HG02870 (cell line): Measurements from ENCODE around the gene GAS6.
"Not testable (repeated sequence)": the region's sequence is repeated elsewhere in the genome, so short reads cannot be mapped to it uniquely, and the experiment has no call there.

Experiments
- ATAC-seq: cut with Tn5 transposase; IDR thresholded peaks from one replicate; pipeline ENCODE4 v1.9.1; 2021; ENCODE audit warnings: mild to moderate bottlenecking, moderate library complexity; ENCODE audit not compliant: unreplicated experiment

GAS6 gene

DNA sequence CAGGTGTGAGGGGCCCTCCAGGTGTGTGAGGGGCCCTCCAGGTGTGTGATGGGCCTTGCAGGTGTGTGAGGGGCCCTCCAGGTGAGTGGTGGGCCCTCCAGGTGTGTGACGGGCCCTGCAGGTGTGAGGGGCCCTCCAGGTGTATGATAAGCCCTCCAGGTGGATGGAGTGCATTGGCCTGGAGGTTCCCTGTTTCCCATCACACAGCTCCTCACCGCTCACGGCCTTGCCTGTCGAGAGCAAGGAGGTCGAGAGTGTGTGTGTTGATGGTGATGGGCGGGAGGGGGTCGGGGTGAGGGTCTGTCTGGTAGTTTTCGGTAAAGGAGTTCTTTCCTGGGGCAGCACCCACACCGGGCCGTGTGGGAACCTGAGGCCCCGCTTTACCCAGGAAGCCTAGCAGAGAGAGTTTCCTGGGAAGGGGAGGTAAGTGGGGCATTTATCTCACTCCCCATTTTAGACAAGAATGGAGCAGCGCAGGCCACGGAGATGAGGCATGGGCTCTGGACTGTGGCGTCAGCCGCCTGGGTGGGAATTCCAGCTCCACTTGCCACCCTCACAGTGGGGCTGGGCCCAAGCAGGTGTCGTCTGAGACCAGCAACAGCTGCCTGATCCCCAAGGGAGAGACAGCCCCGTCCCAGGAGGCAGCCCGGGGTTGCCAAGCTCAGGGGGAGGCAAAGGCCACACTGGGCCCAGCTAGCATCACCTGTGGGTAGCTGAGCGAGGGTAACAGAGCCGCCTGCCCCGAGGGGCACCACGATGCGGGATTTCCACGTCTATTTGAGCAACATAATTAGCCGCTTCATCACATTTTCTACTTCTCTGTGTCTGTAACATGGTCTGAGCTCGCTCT lies 10.9 kb upstream of the GAS6 start:
- no peak for ATAC-seq

DNA sequence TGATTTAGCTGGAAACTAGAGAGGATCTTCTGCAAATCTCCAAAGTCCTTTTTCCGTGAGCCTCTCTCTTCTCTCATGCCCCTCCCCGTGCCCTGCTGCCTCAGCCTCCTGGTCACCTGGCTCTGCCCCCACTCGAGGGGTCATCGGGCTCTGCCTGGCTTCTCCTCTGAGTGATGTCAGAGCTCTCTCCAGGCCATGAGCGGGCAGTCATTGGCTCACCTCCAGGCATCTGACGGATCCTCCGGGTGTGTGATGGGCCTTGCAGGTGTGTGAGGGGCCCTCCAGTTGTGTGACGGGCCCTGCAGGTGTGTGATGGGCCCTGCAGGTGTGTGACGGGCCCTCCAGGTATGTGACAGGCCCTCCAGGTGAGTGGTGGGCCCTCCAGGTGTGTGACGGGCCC lies 10.3 kb upstream of the GAS6 start:
- no peak for ATAC-seq

DNA sequence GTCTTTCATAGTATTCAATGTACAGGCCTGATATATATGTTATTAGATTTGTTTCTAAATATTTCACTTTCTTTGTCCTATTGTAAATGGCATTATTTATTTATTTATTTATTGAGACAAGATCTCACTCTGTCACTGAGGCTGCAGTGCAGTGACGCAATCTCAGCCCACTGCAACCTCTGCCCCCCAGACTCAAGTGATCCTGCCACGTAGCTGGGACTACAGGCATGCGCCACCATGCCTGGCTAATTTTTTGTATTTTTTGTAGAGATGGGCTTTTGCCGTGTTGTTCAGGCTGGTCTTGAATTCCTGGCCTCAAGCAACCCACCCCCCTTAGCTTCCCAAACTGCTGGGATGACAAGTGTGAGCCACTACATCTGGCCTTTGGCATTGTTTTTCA lies 5.4 kb upstream of the GAS6 start:
- ATAC-seq: no peak

DNA sequence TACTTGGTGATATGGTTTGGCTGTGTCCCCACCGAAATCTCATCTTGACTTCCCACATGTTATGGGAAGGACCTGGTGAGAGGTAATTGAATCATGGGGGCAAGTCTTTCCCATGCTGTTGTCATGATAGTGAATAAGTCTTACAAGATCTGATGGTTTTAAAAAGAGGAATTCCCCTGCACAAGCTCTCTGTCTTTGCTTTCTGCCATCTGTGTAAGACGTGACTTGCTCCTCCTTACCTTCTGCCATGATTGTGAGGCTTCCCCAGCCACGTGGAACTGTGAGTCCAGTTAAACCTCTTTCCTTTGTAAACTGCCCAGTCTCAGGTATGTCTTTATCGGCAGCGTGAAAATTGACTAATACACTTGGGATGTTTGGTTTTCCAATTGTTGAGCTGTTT lies 4.0 kb upstream of the GAS6 start:
- ATAC-seq: not testable (repeated sequence)

DNA sequence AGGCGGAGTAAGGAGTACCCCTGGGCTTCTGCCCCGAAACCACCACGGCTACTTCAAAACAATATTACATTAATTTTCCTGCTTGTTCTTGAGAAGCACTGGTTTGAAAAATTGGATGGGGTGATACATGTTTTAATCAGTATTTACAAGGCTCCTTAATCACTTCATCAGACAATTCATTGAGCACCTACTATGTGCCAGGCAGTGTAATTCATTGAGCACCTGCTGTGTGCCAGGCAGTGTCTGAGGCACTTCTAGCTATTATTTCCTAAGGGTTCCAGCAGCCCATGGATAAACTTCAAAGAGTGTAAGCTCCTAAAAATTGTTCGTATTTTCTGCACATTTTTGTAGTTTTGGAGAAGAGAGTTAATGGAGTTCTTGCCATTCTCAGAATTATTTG lies 1.6 kb upstream of the GAS6 start:
- ATAC-seq: no peak

DNA sequence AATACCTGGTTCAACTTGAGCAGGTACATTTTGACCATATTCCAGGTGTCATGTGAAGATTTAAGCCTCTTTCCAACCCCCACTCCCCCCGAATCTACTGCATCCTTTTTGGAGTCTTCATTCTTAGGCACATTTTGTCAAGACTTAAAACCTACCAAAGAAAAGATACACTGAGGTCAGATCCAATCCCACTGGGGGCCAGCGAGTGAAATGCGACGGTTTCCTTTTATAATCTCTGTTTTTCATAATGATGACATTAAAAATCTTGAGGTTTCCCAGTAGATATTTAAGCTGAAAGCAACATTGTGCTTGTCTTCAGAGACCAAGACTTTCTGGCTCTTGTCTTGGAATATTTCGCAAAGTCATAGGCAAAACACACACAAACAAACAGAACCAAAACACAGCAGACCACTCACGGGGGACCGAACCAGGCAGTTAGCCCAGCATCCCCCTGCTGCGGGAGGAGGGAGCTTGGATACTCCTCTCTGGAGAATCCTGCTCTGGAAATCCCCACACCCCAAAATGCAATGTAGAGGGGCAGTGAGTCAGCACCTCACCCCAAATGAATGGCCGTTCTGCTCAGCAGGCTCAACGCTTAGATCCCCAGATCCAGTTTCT lies 506 bp upstream of the GAS6 start:
- ATAC-seq: no peak

DNA sequence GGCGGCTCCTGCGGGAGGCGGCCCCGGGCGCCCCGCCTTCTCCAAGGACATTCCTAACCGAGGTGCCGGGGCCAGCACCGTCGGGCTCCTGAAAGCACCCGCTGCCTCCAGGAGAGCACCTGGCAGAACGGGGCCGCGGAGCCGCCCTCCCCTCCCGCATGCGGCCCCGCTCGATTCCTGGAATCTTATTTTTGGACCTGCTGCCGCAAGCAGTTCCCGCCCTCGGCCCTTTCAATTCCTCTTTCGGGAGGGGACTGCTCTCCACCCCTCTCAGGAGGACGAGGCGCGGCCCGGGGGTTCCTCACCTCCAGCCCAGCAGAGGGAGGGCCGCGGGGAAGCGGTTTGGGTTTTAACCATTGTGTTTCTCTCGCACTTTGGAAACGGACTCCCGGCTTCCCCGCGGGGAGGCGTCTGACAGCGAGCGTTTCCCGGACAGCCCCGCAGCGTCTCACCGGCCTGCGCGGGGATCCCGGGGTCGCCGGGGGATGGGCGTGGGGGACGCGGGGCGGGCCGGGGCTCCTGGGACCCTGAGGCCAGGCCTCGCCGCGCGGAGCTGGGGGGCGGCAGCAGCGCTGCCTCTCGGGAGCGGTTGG lies 849 bp downstream of the GAS6 start:
- ATAC-seq: no peak

DNA sequence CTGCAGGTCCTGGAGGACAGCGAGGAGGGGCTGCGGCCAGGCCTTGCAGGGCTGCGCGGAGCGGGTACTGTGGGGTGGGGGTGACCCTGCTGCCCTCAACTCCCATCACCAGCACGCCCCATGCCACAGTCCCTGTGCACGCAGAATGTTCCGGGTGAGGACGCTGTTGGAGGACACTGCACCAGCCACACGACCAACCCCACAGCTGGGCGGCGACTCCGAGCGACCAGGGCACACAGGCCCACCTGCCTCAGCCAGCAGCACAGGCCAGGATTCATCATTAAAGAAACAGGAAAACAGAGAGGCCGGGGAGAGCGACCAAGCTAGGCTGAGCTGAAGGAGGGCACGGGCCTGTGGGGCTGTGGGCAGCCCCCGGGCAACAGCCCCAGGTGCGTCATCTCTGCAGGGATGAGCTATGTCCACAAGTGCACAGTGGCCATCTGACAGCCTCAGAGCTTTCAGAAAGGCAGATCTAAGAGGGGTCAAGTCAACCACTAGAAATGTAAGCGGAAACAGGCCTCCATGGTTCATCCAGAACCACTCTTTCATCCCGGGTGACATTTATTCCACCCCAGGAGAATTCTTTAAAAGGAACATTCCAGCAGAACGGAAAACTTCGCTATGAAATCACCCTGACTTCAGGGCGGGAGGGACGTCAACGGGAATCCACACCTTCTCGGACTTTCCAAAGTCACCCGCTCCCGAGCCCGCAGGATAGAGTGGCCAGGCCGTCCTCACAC lies 1.5 kb downstream of the GAS6 start:
- ATAC-seq: no peak

DNA sequence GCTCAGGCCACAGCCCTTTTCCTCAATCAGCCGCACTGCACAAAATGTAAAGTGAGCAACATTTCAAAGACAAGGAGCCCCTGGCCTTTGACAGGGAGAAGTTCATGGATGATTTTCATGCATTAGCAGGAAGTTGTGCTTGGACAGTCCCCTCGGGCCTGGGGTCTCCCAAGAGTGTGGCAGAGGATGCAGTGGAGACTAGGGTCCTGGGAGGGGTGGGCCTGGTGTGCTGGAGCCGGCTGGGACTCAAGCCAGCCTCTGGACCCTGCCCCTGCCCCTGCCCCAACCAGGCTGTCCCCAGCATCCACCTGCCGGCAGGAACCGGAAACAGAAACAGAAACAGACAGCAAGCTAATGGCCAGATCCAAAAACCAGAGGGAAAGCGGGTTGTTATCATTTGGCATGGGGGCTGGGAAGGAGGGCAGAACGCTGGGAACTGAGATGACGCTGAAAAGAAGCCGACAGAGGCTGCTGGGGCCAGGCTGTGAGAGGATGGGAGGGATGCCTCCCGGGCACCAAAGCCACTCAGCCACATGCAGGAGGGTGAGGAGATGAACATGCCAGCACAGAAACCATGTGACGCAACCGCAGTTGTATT lies 2.3 kb downstream of the GAS6 start:
- ATAC-seq: no peak

DNA sequence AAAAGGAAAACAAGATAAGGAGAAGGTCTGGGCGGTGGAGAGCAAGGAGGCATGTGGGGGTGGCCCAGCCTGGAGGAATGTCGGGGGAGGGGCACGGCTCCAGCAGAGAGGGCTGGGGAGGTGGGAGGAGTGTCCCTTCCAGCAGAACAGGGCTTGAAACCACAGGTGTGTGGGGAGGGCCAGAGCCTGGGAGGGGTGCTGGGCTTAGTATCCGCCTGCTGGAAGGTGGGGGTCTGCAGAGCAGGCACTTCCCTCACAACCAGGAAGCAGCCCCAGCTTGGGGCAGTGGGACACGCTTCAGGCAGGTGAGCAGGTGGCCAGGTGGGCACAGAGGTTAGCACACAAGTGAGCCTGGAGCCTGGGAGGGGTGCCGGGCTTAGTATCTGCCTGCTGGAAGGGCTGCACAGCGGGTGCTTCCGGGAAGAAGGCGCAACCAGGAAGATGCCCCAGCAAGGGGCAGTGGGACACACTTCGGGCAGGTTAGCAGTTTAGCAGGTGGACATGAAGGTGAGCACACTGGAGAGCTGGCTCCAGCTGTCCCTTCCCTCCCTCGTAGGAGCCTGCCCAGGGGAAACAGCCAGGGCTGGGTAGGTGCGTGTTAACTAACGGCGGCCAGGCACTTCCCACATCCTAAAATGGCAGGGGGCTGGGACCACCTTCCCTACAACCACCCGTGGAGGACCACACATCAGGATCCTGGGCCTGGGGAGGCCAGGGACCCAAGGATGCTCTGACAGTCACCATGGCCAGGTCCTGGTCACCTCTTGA lies 3.0 kb downstream of the GAS6 start:
- ATAC-seq: no peak

DNA sequence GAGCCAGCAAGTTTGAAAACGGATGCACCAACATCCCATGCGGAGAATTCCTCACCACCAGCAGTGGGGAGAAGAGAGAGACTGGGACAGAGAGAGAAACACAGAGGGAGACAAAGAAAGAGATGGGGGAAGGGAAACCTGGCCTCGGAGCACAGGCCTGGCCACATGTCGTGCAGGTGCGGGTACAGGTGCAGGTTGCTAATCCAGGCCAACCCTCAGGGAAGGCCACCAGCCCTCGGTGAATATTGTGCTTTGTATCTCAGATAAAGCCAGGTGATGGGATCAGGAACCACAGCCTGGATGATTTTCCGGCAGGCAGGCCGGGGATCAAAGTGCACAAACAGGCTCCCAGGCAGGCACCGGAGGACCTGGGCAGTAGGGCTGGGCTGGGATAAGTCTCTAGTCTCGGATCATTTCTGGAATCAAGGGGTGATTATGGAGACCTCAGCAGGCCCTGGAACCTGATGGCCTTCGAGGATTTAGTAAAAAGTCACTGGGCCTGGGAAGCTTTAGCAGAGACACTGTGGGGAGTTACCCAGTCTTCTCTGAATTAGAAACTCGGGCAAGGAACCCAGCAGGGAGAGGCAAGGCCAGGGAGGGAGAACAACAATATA lies 3.7 kb downstream of the GAS6 start:
- ATAC-seq: no peak

DNA sequence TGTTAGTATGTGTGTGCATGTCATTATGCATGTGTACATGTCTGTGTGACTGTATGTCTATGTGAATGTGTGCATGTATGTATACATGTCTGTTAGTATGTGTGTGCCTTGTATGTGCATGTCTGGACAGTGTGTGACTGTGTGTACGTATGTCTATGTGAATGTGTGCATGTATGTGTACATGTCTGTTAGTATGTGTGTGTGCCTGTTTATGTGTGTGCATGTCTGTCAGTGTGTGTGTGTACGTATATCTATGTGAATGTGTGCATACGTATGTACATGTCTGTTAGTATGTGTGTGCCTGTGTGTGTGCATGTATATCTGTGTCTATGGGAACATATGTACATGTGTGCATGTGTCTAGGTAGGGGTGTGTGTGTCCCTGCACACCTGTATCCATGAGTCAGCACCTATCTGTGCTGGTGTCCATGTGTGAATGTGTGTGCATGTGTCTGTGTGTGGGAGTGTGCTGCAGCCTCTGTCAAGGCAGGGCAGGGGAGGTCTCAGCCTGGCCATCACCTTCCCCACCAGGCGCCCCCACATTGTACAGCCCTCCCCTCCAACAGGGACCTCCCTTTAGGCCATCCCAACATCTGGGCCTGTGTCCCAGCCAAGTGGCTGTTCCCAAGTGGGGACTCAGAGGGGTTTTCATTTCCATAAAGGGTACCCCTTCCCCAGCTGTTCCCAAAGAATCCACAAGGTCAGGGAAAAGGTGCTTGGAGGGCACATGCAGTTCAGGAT lies 4.4 kb downstream of the GAS6 start:
- ATAC-seq: no peak

DNA sequence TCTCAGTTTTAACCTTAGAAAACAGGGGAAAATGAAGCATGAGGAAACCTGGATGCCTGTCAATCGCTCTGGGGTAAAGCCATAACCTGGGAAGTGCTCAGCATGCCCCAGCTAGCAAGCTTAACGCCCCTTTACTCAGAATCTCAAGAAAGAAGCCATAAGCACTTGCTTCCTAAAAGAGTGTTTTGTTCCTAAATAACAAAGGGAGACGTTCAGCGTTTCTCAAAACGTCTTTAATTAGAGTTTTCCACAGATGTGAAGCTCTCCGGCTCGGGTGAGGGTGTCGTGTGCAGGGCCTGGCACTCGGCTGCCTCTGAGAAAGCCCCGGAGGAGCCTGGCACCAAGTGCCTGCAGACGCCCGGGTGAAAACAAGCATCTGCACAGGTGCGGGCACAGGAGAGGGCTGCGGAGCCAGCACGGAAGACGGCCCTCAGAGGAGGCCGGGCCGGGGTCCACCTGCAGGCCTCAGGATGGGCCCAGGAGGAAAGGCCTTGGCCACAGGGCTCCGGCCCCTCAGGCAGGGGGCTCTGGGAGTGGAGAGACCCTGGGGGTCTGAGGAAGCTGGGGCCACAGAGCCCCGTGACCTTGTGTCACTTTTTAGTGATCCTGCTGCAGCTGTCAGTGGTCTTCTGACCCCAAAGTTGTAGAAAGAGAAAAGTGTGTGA lies 6.2 kb downstream of the GAS6 start:
- ATAC-seq: no peak

DNA sequence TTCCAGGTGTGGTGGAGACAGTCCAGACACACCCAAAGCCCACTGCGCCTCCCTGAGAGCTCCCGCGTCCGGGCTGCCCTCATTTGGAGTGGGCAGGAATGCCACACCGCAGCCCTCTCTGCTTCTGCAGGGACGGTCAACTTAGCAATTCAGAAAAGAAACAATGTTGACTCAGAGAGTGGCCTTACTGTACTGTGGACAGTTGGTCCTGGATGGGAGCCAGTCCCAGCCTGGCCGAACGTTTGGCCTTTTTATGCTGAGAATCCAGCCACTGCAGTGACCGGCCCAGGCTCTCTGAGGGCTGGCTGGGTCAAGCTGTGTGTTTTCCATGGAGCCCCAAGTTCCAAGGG lies 7.2 kb downstream of the GAS6 start:
- no peak for ATAC-seq

DNA sequence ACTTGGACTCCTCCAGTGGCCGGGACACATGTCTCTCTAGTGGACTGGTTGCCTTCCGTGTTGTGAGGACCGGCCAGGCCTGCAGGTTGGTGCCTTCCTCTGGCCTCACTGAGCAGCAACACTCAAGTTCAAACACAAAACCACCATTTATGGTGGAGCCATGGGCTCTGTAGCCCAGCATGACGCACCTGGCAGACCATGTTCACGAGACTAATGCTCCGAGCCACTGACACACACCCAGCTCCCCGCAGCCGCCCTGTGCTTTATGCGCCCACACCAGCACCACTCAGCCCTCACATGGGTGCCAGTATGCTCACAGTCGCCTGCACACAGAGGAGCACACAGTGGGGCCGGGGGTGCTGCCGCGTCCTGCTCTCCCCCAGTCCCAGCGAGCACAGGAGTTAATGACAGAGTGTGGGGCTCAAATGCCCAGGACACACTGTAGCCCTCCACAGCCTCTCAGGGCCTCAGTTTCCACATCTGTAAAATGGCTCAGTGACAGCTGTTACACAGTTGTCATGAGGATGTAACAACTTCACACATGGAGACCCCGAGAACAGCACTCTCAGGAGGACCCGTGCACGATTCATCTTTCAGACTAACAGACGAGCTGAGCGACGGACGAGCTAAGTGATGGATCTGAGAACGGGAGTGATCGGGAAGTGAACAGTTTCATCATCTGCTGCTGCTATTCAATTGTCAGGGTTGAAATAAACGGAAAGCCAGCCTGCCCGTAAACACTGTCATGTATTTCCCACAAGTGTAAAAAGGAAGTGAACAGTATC lies 7.8 kb downstream of the GAS6 start:
- no peak for ATAC-seq

DNA sequence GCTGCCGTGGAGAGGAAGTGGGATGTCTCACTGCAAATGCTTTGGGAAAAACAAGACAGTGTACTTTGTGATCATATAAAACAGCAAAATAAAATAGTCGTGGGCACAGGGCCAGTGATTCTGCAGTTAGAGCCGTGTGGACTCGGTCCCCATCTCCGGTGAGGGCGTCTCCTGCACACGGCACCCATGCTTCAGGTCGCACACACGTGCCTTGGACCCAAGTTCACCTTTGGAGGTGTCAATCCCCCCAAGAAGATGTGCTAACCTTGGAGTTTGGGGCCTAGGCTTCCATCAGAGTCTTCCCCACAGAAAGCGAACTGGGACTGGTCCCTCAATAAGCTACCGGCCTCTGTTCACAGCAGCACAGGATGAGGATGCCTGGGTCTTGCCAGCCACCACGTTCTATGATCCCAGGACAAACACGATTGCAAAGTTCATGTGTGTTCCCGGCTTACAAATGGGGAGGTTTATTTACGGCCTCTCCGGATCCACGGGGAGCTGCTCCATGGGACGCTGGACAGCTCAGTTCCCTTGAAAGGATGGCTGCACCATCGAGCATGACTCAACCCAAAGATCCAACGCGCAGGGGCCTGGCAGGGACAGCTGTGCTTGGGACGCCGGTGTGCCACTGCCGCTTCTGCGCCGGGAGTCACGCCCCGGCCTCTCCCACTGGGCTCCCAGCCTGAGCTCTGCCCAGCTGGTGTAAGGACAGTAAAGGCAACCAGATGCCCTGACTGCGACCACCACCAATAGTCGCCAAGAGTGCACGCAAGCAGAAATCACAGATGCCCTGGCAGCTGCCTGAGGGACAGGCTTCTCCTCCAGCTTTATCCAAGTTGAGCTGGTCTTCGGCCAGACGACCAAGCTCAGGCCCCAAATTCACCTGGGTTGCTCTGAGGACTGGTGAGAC lies 8.6 kb downstream of the GAS6 start:
- no peak for ATAC-seq
